T follicular helper cell (primary cell): ENCODE results near the gene DDIAS.
"Not testable (repeated sequence)": the region's sequence is repeated elsewhere in the genome, so short reads cannot be mapped to it uniquely, and the experiment has no call there.

Source experiments
- DNase-seq: peaks from one replicate; pipeline ENCODE4 v3.0.0-alpha.2; 2020; ENCODE audit warnings: low read depth
- total RNA-seq, 2 experiments: gene quantifications; one replicate each; lab custom pipeline; 2026; lab: John Stamatoyannopoulos, UW

The DDIAS gene, protein sequence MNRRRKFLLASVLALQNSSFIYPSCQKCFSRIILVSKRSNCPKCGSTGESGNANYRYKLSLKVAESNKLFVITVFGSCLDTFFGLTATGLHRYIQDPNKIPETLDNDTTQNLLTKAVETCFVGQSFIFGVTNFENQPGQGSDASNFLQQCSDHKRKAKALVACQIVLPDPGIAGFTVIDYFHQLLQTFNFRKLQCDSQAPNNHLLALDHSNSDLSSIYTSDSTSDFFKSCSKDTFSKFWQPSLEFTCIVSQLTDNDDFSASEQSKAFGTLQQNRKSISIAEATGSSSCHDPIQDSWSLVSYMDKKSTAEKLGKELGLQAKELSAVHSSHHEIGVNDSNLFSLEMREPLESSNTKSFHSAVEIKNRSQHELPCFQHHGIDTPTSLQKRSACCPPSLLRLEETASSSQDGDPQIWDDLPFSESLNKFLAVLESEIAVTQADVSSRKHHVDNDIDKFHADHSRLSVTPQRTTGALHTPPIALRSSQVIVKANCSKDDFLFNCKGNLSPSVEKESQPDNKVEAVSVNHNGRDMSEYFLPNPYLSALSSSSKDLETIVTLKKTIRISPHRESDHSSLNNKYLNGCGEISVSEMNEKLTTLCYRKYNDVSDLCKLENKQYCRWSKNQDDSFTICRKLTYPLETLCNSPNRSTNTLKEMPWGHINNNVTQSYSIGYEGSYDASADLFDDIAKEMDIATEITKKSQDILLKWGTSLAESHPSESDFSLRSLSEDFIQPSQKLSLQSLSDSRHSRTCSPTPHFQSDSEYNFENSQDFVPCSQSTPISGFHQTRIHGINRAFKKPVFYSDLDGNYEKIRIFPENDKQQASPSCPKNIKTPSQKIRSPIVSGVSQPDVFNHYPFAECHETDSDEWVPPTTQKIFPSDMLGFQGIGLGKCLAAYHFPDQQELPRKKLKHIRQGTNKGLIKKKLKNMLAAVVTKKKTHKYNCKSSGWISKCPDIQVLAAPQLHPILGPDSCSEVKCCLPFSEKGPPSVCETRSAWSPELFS
- total RNA-seq = 1.7 to 12.0 reads per million in 2 experiments

DNA sequence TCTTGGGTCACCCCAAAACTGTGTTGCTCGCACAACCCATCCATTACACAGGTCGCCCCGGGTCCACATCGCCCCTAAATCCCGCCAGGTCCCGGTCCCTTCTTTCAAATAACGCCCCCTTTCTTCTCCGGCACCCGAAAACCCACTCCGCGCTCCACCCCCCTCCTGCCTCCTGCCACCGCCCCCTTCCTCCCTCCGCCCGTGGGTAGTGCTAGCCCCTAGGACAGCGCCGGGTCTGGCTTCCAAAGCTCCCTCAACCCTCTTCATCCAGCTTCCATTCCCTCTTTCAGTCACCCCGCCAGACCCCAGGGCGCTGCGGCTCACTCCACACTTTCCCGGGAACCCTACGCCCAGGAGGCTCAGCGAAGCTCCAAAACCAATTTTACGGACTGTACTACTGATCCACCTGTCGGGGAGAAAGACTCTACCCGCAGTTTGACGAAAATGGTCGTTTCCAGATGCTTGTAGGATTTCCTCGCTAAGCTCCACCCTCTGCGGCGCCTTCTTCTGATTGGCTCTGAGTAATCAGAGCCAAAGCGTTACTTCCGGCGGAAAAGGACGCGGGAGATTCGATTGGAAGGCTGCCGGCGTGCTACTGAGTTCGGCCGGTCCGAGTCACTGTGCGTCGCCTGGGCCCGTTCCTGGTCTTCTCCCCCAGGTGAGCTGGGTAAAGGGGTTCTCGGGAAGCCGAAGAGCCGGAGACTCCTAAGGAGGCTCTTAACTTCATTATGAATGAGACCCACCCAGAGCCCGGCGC is at the start of gene DDIAS:
TSS of gene DDIAS (plus strand) at position 572 of the 757 bp plus-strand sequence. CDS start 13,003 bp downstream, outside the sequence.
- peak; percentile 94 for DNase-seq

DNA sequence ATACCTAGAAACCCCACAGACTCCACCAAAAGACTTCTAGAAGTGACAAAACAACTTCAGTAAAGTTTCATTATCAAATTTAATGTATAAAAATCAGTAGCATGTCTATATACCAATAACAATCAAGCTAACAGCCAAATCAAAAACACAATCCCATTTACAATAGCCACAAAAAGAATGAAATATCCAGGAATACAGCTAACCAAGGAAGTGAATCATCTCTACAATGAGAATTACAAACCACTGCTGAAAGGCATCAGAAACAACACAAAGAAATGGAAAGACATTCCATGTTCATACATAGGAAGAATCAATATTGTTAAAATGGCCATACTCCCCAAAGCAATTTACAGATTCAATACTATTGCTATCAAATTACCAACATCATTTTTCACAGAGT is 47.3 kb upstream of the DDIAS start:
- no peak for DNase-seq

DNA sequence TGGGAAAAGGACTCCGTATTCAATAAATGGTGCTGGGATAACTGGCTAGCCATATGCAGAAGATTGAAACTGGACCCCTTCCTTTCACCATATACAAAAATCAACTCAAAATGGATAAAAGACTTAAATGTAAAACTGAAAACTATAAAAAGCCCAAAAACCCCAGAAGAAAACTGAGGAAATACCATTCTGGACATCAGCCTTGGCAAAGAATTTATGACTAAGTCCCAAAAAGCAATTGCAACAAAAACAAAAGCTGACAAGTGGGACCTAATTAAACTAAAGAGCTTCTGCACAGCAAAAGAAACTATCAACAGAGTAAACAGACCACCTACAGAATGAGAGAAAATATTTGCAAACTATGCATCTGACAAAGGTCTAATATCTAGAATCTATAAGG is 46.6 kb upstream of the DDIAS start:
- not testable (repeated sequence) for DNase-seq

DNA sequence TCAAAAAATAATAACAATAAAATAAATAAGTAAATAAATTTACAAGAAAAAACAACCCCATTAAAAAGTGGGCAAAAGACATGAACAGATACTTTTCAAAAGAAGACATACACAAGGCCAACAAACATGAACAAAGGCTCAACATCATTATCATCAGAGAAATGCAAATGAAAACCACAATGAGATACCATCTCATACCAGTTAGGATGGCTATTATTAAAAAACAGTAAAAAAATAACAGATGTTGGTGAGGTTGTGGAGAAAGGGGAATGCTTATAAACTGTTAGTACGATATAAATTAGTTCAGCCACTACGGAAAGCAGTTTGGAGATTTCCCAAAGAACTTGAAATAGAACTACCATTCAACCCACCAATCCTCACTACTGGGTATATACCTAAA is 45.9 kb upstream of the DDIAS start:
- no peak for DNase-seq

DNA sequence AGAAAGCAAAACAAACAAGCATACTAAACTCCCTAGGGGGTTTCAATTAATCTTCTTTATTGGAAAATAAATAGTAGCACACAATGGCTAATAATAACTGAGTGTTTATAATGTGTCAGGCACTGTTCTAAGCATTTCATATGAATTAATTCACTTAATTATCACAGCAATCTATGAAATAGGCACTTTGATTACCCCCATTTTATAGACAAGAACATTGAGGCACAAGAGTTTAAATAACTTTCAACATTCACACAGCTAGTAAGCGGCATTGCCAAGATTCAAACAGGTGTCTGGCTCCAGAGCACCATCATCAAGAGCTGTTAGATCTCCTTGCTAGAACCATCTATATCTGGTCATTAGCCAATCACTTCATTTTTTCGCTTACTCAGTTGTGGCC is 44.4 kb upstream of the DDIAS start:
- DNase-seq = no peak

DNA sequence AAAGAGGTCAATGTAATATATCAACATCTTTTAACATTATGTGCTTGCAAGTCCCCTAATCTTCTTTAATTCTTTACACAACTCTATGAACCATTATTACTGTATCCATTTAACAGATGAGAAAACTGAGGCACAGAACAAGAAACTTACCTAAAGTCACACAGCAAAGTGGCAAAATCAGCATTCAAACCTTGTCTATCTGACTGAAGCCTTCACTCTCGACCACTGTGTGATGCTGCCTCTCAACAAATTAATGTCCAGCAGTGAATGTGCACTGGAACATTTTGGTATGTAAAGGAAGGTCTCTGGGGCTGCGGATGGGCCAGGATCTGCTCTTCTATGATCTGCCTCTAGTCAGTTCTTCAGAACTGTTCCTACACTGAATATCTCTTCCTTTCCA is 43.4 kb upstream of the DDIAS start:
- no peak for DNase-seq

DNA sequence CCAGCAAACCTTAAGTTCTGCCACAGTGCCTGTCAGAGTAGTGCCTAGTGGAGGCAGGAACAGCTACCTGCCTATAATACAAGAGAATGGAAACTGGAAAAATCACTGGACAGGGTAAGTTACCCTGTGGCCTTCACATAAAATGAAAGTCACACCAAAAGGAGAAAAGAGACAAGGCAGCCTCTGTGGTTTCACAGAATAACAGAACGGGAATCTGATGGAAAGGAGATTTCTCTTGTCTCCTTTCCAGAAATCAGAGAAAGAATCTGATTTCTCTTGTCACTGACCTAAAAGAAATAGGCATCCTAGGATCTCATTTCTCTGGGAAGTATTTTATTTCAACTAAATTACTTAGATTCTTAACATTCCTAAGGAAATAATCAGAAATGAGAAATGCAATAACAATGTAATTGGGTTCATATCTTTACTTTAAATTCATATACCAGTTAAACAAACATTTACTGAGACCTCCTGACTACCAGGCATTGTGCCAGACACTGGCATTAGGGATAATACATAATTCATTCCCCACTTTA is 42.9 kb upstream of the DDIAS start:
- DNase-seq = no peak

DNA sequence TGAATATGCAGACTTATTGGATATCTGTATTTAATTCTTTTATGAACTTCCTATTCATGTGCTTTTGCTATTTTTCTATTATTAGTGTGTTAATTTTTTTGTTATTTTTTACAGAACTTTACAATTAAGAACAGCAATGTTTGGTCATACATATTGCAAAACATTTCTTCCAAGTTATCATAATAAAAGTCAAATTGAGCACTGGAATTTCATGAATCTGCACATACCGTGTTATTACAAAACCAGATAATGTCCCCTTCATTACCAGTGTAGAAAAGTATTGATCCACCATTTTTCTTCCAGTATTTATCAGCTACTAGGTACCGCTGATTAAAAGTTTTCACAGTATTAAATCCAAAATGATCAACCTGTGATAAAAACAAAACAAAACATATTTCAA is 41.8 kb upstream of the DDIAS start:
- DNase-seq = no peak

DNA sequence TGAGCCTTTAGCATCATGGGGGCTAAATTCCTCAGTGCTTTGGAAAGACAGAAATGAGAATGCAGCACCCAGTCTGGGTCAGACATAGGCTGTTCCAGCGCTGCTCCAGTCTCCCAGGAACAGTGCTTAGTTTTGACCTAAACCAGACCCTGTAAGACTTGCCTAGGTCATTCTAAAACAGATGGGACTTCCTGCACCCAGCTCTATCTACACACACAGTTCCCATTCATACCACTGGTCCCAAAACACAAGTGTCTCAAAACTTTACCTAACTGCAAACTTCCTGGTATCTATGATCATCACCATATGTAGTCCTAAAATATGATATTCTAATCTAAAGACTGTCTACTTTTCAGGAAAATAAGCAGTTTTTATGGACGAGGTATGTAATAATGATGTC is 39.2 kb upstream of the DDIAS start:
- DNase-seq = no peak

DNA sequence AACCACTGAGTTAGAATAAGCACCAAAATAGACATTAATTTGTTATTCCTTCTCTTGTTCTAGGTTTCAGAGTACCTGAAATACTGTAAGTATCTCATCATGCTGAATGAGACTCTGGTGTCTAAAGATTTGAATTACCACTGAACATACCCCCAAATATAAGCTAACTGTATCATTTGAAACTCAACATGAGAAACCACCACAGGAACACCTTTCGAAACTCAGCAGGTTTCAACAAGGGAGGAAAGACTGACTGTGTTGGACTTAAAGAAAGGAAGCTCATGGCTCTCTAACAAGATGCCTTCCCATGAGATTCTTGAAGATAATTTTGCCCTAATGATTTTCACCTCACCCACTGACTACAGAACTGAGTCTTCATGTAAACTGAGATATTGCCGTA is 38.3 kb upstream of the DDIAS start:
- DNase-seq = no peak

DNA sequence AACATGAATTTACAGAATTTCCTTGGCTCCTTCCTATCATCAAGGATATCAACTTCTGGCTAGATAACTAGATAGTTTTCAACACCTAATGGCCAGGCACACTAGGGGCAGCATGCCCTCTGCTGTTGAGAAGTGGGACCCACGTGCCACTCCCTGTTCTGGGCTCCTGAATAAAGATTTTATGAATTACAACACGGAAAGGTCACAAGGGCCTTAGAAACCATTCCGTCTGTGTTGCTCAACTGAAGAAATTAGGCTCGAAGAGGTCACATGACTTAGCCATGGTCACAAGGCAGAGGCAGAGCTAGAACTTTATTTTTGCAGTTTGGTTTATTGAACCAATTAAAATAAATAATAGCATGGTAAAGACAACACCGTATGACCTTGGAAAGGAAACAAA is 37.3 kb upstream of the DDIAS start:
- no peak for DNase-seq

DNA sequence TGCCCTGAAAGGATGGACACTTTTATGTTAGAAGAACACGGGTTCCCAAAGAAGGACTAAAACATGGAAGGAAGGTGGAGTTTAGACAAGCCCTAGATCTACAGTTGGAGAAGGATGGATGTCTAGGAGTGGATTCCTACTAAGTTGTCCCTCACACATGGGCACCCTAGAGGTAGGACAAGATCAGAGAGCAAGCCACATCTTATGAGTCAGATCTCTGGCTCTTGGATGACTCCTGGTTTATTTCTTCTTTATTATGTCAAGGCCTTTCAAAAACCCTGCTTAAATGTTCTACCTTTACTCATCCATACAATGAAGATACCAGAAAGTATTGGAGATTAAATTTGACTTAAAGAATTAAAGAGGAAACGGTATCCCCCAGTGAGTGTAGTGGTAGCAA is 35.7 kb upstream of the DDIAS start:
- DNase-seq = no peak

DNA sequence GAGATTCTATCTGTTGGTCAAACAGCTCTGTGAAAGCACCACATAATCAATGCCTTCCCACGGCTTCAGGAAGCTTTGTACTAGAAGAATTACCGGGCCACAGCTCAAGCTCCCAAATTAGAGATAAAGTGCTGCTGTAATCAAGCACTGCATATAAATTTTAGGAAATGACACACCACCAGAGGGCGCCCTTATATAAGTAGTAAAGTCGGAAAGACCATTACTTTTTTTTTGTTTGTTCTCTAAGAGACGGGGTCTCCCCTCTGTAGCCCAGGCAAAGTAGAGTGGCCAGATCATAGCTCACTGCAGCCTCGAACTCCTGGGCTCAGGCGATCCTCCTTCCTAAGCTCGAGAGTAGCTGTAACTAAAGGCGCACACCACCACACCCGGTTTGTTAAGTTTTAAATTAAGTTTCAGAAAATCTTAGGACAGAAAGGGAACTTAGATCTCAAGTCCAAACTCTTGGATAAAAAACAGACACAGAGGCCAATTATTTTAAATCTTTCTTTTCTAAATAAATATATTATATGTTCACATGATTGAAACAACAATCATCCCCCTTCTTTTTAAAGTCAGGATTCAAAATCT is 33.9 kb upstream of the DDIAS start:
- DNase-seq = peak; percentile 63

DNA sequence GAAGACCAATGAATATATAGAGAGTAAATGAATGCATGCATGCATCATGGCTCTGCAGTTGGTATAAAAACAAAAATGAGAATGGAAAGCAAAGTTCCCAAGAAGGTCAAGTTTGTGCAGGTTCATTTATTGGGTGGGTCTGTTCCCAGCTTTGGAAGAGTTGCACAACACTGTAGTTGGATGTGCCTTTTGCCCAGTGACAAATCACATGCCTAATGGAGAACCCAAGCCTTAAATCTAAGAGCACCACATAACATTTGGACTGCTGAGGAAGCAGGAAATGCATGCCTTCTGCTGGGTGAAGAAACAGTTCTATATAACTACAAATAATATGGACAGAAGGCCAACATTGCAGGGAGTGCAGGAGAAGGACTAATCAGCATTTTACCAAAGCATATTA is 31.9 kb upstream of the DDIAS start:
- no peak for DNase-seq

DNA sequence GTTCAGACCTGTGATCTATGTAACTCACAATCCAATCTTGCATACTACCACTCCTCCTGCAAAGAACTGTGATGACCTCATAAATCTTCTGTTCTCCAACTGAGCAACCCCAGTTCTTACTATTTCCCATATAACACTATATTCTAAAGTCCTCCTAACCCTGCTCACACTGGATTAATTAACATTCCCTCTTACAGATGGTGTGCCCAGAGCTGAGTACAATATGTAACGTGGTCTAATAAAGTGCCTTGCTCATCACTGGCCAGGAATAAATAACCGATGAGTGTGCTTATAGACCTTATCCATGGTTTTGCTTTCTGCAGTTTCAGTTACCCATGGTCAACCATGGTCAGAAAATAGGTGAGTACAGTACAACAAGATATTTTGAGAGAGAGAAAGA is 29.9 kb upstream of the DDIAS start:
- DNase-seq = no peak

DNA sequence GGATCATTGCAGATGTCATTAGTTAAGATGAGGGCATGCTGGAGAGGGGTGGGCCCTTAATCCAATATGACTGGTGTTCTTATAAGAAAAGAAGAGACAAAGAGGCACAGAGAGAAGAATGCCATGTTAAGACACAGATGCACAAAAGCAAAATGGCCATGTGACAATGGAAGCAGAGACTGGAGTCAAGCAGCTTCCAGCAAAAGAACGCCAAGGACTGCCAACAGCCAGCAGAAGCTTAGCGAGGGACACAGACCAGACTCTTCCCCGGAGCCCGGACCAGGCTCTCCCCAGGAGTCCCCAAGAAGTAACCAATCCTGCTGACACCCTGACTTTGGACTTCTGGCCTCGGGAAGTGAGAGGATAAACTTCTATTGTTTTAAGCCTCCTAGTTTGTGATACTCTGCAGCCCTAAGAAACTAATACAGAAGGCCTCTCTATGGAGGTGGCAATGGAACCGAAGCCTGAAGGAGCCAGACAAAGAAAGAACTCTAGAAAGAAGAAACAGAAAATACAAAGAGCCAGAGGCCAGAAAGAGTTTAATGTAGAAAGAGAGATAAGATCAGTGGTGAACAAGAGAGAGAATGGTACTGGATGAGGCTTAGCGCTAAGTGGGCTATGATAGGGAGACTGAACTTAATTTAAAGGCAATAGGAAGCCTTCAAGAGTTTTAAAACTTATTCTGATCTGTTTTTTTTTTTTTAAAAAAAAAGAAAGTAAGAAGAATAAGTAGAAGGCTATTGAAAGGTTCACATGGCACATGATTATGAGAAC is 29.0 kb upstream of the DDIAS start:
- DNase-seq = no peak

DNA sequence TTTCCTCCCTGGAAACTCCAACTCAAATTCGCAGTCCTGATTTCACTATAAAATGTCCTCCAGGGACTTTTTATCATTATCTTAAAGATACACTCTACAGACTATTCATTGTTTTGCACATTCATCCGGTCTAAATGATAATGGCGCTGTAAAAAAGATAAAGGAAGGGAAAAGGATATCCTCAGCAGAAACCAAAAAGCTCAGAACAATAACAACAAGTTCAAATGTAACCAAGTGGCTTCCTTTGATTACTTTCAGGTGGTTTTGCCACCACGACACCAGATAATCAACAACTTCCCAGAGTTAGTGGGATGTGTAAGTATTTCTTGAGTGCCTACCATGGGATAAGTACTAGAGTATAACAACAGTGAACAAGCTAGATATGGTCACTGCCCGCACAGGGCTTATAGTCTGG is 27.6 kb upstream of the DDIAS start:
- no peak for DNase-seq

DNA sequence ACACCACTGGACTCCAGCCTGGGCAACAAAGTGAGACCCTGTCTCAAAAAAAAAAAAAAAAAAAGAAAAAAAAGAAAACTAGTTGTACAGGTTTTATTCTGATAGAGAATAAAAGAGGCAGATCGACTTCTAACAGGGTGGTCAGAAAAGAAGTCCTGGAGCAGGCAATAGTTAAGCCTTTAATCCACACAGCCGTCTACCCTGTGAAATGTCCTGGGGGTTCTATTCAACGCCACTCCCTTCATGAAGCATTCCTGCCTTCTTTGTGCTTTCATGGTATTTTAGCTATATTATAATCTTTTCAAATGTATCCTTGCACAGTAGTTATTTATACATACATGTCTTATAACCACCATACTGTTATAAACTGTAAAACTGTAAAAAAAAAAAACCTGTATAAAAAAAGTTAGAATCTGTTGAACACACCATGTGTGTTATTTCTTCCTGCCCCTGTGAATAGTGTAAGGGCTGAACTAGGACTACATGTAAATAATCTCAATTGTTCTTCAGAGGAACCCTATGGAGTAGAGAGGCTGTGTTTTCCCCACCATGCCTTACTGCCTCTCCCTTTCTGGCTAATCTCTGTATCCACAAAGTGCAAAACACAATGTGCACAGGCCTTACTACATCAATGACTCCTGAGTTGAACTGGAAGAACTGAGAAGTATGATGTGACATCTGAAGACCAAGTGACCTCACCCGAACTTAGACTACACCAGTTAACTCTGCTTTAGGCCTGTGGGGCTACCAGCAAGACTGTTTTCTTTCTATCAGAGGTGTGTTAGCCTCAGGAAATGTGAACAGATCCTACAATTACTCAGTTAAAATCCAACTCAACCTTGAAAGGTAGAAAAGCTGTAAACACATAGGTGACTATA is 26.7 kb upstream of the DDIAS start:
- DNase-seq = no peak

DNA sequence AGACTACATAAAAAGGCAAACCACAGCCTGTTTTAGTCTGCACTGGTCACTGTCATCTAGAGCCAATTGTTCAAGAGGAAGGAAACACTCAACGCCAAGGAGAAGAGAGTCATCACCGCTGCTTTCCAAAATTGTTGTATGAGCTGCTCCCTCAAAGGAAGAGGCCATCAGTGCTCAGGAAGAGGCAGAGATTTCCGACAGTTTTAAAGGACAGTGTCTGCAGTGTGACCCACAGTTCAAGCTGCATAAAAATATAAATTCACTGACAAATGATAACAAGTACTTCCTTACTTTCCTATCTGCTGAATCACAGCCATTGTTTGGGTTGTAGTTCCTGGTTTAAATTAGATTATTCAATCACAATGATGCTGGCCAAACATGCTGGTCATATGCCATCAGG is 17.7 kb upstream of the DDIAS start:
- DNase-seq = no peak
